Activated T-cell treated with anti-CD3 and anti-CD28 coated beads for 48 hours (primary cell): ENCODE data around the gene MAP3K7.

Source experiments
- DNase-seq: peaks from one replicate; pipeline ENCODE4 v3.0.0-alpha.2; 2020; ENCODE audit warnings: low read depth

Gene MAP3K7

DNA sequence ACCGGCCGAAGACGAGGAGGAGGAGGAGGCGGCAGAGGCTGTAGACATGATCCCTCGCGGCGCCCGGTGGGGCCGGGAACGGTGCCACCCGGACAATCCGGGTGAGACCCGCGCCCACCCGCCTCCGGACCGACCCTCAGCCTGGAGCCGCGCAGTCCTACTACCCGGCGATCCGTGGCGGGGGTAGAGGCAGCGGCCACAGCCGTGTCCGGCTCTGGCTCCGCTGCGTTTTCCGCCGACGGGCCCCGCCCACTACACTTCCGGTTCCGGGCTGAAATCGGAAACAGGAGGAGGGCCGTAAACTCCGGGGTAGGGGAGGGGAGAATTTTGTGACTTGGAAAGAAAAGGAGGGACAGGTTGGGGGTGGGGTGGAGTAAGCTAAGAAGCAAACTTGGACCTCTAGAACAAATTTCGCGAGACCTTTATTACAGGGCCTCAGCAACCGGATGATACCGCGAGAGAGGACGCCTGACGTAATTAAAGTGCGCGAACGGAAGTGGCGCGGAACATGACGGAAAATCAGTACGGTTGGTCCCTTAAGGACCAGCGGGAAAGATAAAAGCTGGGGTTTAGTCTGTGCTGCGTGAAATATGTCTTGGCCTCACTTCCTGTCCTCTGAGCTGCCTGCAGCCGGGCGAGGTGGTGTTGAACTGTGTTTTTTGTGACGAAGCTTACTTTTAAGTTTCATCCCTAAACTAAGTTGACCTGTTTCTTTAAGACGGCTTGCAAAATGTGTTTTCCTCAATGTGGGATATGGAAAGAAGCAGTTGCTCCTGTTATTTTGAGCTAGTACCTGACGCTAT is at the start of gene MAP3K7:
Gene MAP3K7, minus strand, starts transcription at position 237 of the 803 bp plus-strand sequence. Its CDS starts 189 bp downstream, at position 48.
- peak; percentile 88 for DNase-seq

DNA sequence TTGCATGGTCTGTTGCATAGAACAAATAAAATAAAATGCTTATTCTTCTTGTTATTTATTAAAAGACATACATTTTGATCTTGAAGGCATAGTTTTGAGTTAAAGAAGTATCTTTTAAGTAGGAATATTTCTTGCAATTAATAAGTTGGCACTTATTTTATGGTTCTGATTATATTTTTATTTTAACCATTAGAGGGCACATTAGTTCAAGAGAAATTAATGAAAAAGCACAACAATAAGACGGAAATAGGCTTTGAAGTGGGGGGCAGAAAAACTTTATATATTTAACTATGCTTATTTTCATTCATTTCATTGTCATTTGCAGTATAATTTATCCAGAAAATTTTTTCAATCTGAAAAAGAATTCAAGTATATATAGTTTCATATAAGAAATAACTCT is 44.2 kb upstream of the MAP3K7 start:
- DNase-seq = no peak

DNA sequence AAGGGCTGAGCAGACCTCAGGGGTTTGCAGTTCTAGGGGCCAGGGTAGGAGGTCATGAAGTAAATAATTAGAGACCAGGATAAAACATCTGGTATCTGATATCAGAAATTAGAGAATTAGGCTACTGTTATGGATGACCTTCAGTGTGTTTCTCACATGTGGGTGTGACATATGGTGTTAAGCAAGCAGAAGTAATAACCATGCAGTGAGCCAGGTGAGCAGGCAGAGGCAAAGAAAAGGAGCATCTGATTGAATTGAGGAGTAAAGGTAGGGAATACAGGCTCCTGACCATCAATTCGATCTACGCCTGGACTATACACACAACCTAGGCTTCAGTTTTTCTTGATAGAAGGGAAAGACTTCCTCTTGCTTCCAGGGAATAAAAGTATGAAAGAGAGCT is 34.7 kb upstream of the MAP3K7 start:
- DNase-seq = no peak

DNA sequence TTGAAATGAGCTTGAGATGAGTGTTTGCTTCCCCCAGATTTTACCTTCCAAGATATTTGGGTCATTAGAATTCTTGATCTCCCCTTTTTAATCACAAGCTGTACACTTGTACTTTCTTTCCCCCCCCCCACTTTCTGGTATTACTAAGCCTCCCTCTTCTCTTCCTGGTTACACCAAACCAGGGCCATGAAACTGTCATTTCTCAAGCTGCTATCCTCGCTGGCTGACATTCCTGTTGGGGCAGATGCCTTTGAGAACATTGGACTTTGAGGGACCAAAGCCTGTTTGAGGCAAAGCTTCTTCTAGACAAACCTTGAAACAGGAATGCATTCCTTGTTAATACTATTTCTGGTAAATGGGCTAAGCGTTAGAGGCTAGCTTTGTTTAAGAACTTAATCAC is 32.3 kb upstream of the MAP3K7 start:
- DNase-seq = no peak

DNA sequence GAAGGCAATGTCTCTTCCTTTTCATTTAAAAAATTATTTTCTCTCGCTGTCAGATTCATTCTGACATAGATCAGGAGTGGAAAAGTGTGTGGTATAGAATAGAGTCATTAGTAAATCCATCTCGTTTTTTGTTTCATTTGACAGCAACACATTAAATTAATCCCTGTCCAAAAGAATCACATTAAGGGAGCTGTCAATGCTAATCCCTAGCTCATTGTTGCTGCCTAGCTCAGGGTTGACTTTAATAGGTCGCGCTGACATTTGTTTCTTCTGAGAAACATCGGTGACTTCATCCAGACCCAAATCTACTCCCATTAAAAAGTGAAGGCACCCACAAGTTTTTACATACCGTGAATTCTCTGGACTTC is 25.4 kb upstream of the MAP3K7 start:
- no peak for DNase-seq

DNA sequence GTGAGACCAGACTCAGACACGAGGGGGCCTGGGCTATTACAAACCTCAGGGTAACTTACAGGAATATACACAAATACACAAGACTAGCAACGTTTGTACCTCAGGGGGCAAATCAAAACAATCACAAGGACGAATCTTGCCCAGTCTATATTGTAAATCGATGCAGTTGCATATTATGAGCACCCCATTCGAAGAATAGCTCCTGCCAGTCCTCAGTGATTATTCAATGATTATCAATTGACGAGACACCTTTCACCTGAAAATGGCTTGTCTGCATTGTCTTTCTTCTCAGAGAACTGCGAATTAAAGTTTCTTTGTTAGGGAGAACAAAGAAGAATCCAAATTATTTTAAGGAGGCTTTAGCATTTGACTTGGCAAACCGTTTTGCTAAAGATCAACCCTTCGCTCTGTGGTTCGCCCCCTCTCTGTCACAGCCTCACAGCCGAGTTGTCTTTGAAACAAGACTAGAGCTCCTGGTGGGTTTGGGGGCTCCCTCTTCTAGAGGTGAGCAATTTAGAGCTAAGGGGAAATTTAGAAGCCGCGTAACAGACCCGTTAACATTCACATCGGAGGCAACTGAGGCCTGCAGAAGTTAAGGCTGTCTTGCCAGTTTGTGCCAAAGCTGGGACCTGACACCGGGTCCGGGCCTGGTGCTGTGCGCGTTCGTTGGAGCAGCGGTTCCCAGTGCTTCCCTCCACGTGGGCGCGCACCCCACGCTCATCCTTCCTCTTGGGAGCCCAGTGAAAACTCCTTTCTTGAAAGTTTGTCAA is 24.9 kb upstream of the MAP3K7 start:
- DNase-seq = no peak

DNA sequence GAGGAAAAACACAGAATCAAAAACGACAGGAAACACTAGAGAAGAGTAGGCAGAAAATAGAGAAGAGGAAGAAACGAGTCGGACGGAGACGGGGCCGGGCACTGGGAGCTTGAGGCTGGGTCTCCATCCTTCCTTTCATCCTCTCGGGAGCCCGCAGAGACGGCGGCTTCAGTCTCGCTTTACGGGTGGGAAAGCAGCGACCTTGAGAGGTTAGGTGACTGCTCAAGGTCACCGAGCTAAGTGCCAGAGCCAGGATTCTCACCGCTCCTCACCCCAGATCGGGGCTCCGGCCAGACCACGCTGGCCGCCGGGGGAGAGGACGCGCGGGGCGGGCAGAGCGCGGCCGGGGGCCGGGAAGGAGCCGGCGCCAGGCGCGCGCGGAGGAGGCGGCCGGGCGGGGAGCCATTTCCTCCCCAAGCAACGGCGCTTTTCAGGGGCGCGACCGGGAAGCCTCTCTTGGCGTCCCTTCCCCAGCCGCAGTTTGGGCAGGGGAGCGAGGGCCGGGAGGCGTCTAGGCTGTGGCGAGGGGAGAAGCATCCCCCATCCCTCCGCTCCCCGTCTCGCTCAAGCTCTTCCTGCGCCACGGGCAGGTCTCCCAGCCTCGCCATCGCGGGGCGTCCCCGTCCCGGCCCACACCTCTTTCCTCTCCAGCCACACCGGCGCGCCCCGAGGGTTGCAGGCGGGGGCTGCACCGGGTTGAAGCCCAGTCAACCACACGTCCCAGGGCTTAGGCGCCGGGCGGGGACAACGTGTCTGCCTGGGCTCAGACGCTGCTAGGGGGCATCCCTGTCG is 24.1 kb upstream of the MAP3K7 start:
- DNase-seq = peak; percentile 38

DNA sequence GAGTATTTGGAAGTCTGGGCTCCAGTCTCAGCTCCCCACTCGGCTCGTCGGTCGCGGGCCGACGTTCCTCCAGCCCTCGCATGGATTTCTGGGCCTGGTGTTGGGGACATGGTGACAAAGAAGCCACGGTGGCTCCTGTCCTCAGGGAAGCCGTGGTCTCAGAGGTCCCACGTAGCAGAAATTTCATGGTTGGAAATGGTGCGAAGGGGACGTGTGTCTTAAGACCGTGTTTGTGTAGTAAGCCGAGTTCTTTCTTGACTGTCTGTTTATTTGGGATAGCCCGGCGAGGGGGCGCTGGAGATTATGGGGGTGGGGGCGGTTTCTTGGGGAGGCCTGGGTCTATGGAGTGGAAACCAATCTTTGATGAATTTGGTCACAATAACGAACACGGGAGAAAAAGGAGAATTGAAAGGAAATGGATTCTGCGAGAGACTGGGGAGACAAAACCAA is 23.5 kb upstream of the MAP3K7 start:
- DNase-seq = no peak

DNA sequence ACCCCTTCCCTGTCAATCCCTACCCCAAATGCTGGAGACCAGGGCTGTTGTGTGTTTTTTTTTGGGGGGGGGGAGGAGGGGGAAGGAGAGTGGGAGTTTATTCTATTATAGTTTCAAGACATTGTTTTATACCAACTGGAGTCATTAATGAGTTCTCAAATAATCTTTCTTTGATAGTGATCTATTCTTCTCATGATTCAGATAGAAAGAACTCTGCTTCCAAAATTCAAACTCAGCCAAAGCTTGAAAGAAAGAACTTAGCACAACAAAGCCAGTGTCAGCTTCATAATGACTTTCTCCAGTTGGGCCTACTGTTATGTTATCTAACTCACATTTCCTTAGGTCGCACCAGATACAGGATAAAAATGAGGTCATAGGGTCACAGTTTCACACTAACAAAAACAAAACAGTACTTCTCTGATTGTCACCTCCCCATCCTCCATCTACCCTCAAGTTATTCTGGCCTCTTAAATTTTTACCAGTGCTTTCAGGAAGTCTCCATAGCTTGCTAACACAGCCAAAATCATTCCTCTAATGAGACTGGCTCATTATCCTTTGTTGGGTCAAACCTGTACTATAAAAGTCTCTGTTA is 19.0 kb upstream of the MAP3K7 start:
- DNase-seq = no peak

DNA sequence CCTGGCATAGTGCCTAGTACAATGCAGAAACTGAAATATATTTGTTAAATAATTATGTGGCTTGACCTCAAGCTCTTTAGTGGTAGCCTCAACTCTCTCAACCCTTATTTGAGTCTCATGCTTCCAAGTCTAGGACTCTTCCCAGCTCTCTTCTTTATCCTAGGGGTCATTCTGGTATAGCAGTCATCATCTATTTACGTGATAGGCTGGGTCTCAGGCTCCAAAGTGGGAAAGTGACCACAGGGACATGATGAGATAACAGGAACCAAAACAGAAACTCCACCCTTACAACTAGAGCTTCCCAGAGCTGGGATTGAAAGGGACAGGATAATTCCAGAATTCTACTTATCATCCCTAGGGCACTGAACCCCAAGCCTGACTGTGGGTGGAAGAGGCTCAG is 17.7 kb upstream of the MAP3K7 start:
- no peak for DNase-seq

DNA sequence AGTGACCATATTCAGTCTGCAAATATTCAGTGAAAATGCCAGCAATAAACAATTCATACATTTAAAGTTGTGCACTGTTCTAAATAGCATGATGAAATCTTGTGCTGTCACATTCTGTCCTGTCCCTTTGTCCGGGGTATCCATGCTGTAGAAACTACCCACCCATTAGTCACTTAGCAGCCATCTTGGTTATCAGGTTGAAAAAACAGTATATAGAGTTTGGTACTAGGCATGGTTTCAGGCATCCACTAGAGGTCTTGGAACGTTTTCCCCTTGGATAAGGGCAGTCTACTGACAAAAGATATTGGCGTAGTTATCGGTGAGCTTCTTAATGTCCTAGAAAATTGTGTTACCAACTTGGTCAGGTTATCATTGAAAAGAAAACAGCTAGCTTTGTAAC is 12.3 kb upstream of the MAP3K7 start:
- no peak for DNase-seq

DNA sequence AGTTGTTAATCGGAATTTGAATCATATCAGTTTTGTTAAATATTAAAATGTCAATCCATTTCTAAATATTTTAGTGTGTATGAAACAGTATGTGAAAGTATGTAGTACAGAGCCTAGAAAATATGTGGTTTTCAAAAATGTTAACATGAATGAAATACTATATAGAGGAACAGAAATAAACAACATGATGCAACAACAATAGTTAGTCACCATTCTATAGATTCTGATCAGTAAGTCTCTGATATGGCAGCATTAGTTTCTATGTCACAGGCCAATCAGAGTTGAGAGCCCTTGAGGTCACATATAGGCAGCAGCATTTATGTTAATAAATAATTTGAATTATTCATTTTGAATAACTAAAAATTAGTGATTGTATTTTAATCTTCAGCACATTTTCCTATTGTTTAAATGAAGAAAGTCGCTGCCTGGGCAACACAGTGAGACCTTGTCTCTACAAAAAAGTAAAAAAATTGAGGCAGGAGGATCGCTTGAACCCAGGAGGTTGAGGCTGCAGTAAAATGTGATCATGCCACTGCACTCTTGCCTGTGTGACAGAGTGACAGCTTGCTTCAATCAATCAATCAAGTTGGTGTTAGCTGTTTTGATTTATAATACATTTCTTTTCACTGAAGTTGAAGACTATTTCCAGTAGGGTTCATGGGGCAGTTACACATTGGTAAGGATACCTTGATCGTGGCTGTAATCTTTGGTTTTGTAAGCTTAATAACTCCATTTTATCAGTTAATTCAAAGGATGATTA is 11.5 kb upstream of the MAP3K7 start:
- no peak for DNase-seq

DNA sequence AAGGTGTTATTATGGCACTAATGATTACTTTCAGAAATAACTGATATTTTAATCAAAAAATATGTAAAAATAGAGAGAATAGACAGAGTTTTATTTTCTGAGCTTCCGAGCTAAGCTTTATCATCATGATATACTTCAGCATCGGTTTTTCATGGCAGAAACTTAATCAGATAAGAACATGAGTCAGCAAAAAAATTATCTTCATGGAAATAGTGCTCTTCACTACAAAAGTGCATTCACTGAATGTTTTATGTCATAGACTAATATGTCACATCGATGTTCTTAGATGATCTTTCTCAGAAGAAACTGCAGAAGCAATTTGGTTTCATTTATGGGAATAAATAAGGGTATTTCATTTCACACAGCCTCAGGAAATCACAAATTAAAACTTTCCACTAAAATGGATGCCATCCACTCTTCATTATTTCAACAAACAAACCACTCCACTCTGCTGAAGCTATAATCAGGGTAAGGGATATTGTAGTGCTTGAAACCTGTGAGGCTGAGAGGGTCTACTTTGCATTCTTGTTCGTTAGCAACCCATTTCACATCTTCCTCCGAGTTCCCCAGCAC is 10.2 kb upstream of the MAP3K7 start:
- no peak for DNase-seq

DNA sequence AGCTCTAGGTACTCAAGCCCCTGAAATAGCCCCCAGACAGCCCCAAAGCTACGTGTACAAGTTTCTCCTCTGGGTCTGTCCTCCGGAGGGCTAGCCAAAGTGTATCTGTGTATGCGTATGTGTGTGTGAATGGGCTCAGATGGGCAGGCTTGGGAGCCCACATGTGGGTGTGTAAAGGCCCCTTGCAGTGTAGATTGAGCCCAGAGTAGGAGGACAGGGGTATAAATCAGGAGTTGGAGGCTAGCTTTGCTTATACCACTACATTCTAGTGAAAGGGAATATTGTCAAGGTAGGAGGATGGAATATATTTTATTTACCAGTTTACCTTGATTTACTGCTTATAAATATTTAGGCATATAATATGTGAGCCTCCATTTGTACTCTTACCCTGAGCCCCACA is 9.0 kb upstream of the MAP3K7 start:
- DNase-seq = no peak

DNA sequence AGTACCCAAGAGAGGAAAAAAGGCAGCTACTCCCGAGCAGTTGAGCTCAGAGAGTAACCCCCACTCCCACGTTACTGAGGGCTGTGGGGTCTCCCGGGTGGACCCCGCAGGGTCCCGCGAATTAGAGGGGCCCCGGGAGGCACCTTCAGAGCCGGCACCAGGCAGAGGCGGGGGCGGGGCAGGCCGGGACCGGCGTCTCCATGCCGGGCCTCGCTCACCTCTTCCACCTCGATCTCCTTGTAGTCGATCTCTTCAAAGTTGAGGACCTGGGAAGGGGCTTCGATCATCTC is 381 bp downstream of the MAP3K7 start:
- peak; percentile 31 for DNase-seq

DNA sequence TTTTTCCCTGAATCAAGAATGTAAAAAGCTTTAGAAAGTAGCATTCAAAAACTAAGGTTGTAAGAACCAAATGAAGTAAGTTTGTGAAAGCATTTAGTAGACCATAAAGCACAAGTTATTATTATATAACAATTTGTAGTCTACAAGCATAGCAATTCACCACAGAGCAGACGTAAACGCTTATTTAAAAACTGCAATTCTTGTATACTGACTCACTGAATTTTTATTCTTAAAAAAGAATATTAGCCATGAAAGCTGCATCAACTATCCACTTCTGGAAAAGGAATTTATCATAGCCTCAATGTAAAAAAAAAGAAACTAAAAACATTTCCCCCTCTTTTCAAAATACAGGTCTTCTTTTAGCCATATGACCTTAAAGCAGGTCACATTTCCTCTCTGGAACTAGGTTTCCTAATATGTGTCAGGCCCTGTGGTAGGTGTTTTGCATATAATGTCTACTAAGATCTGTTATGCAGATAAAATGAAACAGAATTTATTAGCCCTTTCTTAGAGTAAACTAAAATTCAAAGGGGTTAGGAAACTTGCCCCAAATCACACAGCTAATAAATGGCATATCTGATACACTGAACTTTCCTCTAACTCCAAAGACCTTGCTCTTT is 2.1 kb downstream of the MAP3K7 start:
- no peak for DNase-seq

DNA sequence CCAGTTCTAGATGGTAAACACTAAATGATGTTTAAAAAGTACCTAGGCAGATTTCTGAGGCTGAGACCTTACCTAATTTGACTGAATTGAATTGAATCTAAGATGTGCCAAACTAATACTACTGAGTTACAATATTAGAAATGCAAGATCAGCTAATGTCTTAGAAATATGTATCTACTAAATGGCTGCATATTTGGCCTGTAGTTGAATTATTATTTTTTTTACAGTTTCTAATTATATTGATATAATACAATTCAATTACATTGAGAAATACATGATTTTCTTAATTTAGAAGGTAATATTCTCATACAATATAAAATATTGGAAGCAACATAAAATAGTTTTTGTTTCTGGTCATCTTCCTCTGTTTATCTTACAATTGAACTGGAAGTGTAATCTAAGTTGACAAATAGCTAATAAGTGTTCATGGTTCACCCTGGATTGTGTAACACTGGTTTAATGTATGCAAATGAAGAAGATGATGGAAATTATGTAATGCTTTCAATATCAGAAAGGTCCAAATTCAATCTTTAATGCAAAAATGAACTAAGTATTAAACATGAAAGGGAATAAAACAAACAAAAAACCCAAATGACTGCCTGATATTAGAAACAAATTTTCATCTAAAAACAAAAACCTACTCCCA is 2.9 kb downstream of the MAP3K7 start:
- DNase-seq = no peak

DNA sequence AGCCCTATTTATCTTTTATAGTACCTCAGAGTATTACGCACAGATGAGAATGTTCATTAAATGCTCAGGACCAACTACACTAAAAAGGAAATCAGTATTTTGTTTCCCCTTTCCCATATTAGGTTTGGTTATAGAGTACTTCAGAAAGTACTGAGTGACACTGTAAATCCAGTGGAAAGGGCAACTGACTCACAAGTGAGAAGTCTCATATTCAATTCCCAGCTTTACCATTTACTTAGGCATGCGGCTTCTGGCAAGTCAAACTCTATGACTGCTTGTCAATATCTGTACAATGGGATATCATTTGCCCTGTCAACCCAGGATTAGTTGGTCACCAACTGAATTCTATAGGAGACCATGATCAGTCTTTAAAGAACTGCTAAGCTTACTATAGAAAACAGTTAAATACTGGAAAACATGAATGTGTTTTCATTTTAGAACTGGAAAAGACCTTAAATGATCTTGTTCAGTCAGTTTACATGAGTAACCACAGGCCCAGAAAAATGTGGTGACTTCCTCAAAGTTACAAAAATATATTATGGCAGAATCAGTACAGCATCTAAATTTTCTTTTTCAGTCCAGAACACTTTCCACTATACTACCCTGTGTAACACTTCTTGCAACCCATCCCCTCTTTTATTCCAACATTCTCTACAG is 3.6 kb downstream of the MAP3K7 start:
- DNase-seq = no peak

DNA sequence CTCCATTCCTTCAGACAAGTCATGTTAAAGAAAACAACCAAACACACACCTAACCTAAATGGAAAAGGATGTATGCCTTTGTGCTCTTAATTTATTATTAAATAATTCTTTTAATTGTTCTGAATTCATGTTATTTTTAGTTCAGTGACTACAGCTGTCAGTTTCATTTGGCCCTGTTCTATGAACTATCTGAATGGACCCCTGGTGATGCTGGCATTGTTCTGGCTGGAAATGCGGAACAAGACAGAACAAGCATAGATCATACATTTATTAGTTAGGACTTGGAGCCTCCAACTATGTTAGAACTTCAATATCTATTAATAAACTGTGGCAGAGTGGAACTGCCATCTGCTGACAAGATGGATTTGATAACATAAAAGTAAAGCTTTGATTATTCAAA is 5.7 kb downstream of the MAP3K7 start:
- DNase-seq = no peak
